Neuronal stem cell (in vitro differentiated cells): Measurements from ENCODE around the gene CPSF4L.
A peak's percentile ranks its signal among the peaks of the same experiment; 100 is the strongest.

ENCODE experiments used
- DNase-seq: peaks from one replicate; pipeline ENCODE4 v3.0.0-alpha.2; 2013; ENCODE audit warnings: low spot score
- H2AFZ ChIP-seq: one replicate; pipeline ENCODE4 v1.6.1; 2013; ENCODE audit warnings: mild to moderate bottlenecking, low read length, inconsistent platforms
- H2AK5ac ChIP-seq: 2 replicates; pipeline ENCODE4 v1.6.1; 2013; ENCODE audit warnings: low read depth, mild to moderate bottlenecking, inconsistent platforms, low read length, moderate library complexity, mixed read lengths
- H2BK120ac ChIP-seq: 2 replicates; pipeline ENCODE4 v1.6.1; 2013; ENCODE audit warnings: low read depth, mild to moderate bottlenecking, inconsistent platforms, low read length, moderate library complexity, mixed read lengths
- H2BK12ac ChIP-seq: one replicate; pipeline ENCODE4 v1.6.1; 2013; ENCODE audit warnings: low read length, inconsistent platforms
- H2BK15ac ChIP-seq: 2 replicates; pipeline ENCODE4 v1.6.1; 2013; ENCODE audit warnings: mild to moderate bottlenecking, low read length, inconsistent platforms, mixed read lengths
- H2BK5ac ChIP-seq: one replicate; pipeline ENCODE4 v1.6.1; 2013; ENCODE audit warnings: inconsistent platforms, mild to moderate bottlenecking, low read length, moderate library complexity
- H3K14ac ChIP-seq: one replicate; pipeline ENCODE4 v1.6.1; 2013; ENCODE audit warnings: low read length, inconsistent platforms
- H3K18ac ChIP-seq: 2 replicates; pipeline ENCODE4 v1.6.1; 2013; ENCODE audit warnings: low read length, inconsistent platforms
- H3K23ac ChIP-seq: 2 replicates; pipeline ENCODE4 v1.6.1; 2013; ENCODE audit warnings: low read depth, mild to moderate bottlenecking, mixed read lengths, low read length, inconsistent platforms; ENCODE audit not compliant: poor library complexity
- H3K27ac ChIP-seq: replicated peaks from 3 replicates; pipeline ENCODE4 v1.5.1; 2013; ENCODE audit warnings: low read length, inconsistent platforms
- H3K27me3 ChIP-seq, 3 experiments: 2 replicates each; pipeline ENCODE4 v1.6.1; 2013; ENCODE audit warnings: low read length in 3 of 3, mild to moderate bottlenecking in 2 of 3, inconsistent platforms in 1 of 3, low read depth in 1 of 3, mixed read lengths in 1 of 3, moderate library complexity in 1 of 3; ENCODE audit not compliant: control insufficient read depth in 3 of 3, insufficient read depth in 3 of 3
- H3K36me3 ChIP-seq, 2 donors: replicated peaks in 1 of 2; 2 replicates each; pipeline ENCODE4 v1.6.1; 2013; ENCODE audit warnings: low read length in 2 of 2; ENCODE audit not compliant: control insufficient read depth in 2 of 2, insufficient read depth in 2 of 2
- H3K4ac ChIP-seq: 2 replicates; pipeline ENCODE4 v1.6.1; 2013; ENCODE audit warnings: inconsistent platforms, mild to moderate bottlenecking, low read length, moderate library complexity
- H3K4me1 ChIP-seq, 2 donors: 1 replicate in 1 of 2; 2 replicates in 1 of 2; pipeline ENCODE4 v1.6.1; 2013; ENCODE audit warnings: low read length in 2 of 2, low read depth in 1 of 2; ENCODE audit not compliant: control insufficient read depth in 2 of 2, insufficient read depth in 1 of 2
- H3K4me2 ChIP-seq: one replicate; pipeline ENCODE4 v1.6.1; 2013; ENCODE audit warnings: mild to moderate bottlenecking, low read length, inconsistent platforms; ENCODE audit not compliant: insufficient read depth, poor library complexity, severe bottlenecking
- H3K4me3 ChIP-seq, 2 donors: 2 replicates each; pipeline ENCODE4 v1.5.1; 2013; ENCODE audit warnings: low read length in 2 of 2, mild to moderate bottlenecking in 2 of 2, inconsistent platforms in 1 of 2, moderate library complexity in 1 of 2
- H3K79me1 ChIP-seq: one replicate; pipeline ENCODE4 v1.6.1; 2013; ENCODE audit warnings: low read depth, mild to moderate bottlenecking, inconsistent platforms, low read length, moderate library complexity
- H3K9ac ChIP-seq: one replicate; pipeline ENCODE4 v1.6.1; 2013; ENCODE audit warnings: mild to moderate bottlenecking, low read depth, low read length, inconsistent platforms; ENCODE audit not compliant: poor library complexity
- H3K9me3 ChIP-seq, 2 donors: replicated peaks in 1 of 2; 2 replicates each; pipeline versions ENCODE3 to v1.6.1; 2013; ENCODE audit warnings: low read length in 2 of 2, mild to moderate bottlenecking in 2 of 2, inconsistent platforms in 1 of 2, low read depth in 1 of 2, mixed read lengths in 1 of 2, moderate library complexity in 1 of 2; ENCODE audit not compliant: control insufficient read depth in 2 of 2, insufficient read depth in 1 of 2
- H4K8ac ChIP-seq: one replicate; pipeline ENCODE4 v1.6.1; 2013; ENCODE audit warnings: low read depth, mild to moderate bottlenecking, inconsistent platforms, low read length, moderate library complexity
- H4K91ac ChIP-seq: one replicate; pipeline ENCODE4 v1.6.1; 2013; ENCODE audit warnings: low read length, low read depth, mild to moderate bottlenecking, inconsistent platforms; ENCODE audit not compliant: poor library complexity
- WGBS, 2 donors: extraction: QIAGEN DNeasy Blood & Tissue Kit; methylation state at CpG; one replicate each; pipeline ENCODE4 v1.1.7; 2013; ENCODE audit warnings: missing lambda C conversion rate in 2 of 2, mixed read lengths in 1 of 2; ENCODE audit not compliant: insufficient read length in 2 of 2, insufficient replicate concordance in 1 of 2; ENCODE audit errors: extremely low coverage in 2 of 2; 5-methylcytosine and 5-hydroxymethylcytosine counted together

Gene CPSF4L

DNA sequence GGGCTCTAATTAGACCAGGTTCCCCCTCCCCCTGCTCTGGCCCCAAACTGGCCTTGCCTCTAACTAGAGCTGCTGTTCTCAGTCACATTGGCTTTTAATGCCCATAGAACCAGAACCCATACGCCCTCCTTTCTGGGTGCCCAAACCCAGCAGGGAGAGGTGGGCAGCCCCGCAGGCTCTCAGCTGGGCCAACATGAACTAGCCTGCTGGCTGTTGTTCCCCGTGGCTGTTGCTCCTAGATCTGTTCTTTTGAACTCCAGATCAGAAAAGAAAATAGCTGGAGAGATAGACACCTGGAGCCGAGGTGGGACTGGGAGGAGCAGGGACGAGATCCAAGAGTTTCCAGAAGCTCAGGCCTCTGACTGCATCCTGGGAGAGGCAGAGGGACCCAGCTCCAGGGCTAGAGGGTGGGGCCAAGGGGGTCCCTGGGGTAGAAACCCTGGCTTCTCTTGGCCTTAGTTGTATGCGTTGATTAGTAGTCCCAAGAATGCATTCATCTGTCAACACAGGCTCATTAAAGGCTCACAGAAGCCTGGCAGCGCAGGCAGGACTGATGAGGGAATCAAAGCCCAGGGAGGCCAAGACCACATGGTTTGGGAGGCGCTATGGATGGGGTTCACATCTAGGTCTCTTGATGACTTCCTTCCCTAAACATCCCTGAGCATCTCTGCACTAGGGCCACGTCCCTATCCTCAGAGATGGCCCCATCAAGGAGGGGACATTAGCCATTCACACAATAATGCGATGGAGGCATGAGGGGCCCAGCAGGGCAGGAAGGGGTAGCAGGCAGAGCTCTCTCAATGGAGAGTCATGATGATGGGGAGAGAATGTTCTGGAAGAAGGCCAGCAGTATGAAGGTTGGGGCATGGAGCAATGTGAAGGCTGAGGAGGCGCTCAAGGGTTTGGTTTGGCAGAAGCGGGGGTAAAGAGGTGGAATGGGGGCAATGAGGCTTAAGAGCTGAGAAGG is 1.3 kb upstream of the CPSF4L start:
- Histone ChIP-seq H4K8ac (no peak overlapping the region), H3K14ac (no peak overlapping the region), H3K9ac (no peak overlapping the region), H2AK5ac (peak overlapping the region; percentile 79), H2BK5ac (no peak overlapping the region), H4K91ac (no peak overlapping the region), H2AFZ (peak overlapping the region; percentile 95), H3K4me3 (no peak overlapping the region), H3K79me1 (no peaks in the 10 kb centered on the region), H3K4me1 (peaks cover 23 to 26% of the 10 kb centered on the region in 2 donors), H3K27me3 (no peaks in the 10 kb centered on the region), H3K23ac (no peak overlapping the region), H3K18ac (peak overlapping the region; percentile 84), H2BK12ac (peak overlapping the region; percentile 85), H3K36me3 (no peaks in the 10 kb centered on the region), H2BK120ac (no peak overlapping the region), H3K4ac (no peak overlapping the region), H3K4me2 (peak overlapping the region; percentile 48), H2BK15ac (peak overlapping the region; percentile 75), H3K9me3 (no peaks in the 10 kb centered on the region), H3K27ac (no peak overlapping the region)
- DNase-seq = no peak
- no CpG with 5 or more reads among the region's 12 CpGs for WGBS, 2 donors

DNA sequence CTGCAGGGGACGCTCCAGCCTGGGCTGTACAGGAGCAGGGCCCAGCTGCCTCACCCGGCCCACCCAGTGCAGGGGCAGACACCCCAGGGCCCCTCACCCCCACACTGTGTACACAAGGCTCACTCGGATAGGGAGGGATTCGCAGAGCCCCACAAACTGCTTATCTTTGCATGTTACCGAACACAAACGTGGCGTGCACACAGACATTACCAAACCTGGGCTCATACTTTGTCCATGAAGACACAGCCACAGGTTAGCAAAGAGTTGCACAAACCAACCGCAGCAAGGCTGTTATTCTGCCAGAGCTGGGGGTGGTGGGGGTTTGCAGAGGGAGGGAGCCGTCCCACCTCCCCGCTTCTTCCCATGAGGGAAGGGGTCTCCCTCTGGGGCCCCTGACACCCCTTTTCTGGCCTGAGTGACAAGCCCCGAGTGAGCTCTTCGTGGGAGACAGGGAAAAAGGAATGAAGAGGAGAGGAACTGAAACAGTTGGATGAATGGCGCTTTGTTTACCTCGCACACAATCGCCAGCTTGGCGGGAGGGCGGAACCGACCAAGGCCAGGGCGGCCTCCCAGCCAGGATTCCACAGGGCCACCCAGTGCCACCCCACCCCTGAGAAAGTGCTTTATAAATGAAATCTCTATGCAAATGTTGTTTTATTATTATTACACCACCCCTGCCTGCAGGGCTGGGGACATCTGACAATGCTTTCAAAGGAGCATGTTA is 434 bp upstream of the CPSF4L start:
- Histone ChIP-seq H4K91ac (no peak overlapping the region), H3K4ac (peak overlapping the region; percentile 85), H3K79me1 (no peaks in the 10 kb centered on the region), H3K4me2 (peak overlapping the region; percentile 48), H2BK12ac (peak overlapping the region; percentile 98), H3K9me3 (no peaks in the 10 kb centered on the region), H3K9ac (peak overlapping the region; percentile 63), H2BK5ac (peak overlapping the region; percentile 62), H3K4me1 (peaks cover 20 to 21% of the 10 kb centered on the region in 2 donors), H3K23ac (no peak overlapping the region), H3K27ac (no peak overlapping the region), H3K18ac (peak overlapping the region; percentile 97), H2AFZ (peak overlapping the region; percentile 95), H2BK15ac (peak overlapping the region; percentile 90), H3K36me3 (no peaks in the 10 kb centered on the region), H2BK120ac (peak overlapping the region; percentile 95), H4K8ac (no peak overlapping the region), H2AK5ac (peak overlapping the region; percentile 59), H3K14ac (peak overlapping the region; percentile 96), H3K4me3 (no peak overlapping the region), H3K27me3 (no peaks in the 10 kb centered on the region)
- peak; percentile 47 for DNase-seq
- WGBS, 2 donors = no CpG with 5 or more reads among the region's 19 CpGs

DNA sequence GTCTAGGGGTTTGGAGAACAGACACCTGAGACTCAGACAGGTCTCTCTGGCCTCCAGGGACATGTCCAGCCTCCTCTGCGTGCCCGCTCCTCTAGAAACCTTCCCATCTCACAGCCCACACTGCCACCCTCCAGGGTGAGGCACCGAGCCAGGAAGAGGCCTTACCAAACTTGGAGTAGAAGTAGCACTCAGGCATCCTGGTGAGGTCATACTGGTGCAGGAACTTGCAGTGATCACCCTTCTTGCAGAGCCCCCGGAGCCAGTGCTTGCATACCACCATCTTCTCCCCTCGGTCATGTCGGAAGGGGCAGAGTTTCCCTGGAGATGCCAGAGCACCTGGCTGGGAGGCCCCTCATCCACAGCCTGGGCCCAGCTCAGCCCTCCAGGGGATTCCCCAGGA is 4.2 kb downstream of the CPSF4L start:
- no peak overlapping the region for H3K9ac ChIP-seq
- H3K18ac ChIP-seq = peak overlapping the region; percentile 61
- H3K23ac ChIP-seq = no peak overlapping the region
- no peak overlapping the region for H3K14ac ChIP-seq
- H2AK5ac ChIP-seq = peak overlapping the region; percentile 20
- no peak overlapping the region for H2BK12ac ChIP-seq
- H3K4me3 ChIP-seq = no peak overlapping the region
- no peak overlapping the region for H3K4me2 ChIP-seq
- H3K9me3 ChIP-seq = no peaks in the 10 kb centered on the region
- no CpG with 5 or more reads among the region's 6 CpGs for WGBS, 2 donors
- no peak overlapping the region for H3K27ac ChIP-seq
- no peaks in the 10 kb centered on the region for H3K79me1 ChIP-seq
- no peak overlapping the region for H2BK15ac ChIP-seq
- no peak overlapping the region for H4K8ac ChIP-seq
- DNase-seq = no peak
- no peak overlapping the region for H3K4ac ChIP-seq
- no peak overlapping the region for H2BK5ac ChIP-seq
- H3K36me3 ChIP-seq = no peaks in the 10 kb centered on the region
- H2BK120ac ChIP-seq = no peak overlapping the region
- no peak overlapping the region for H2AFZ ChIP-seq
- H4K91ac ChIP-seq = no peak overlapping the region
- peaks cover 10 to 11% of the 10 kb centered on the region in 2 donors for H3K4me1 ChIP-seq
- H3K27me3 ChIP-seq = no peaks in the 10 kb centered on the region

DNA sequence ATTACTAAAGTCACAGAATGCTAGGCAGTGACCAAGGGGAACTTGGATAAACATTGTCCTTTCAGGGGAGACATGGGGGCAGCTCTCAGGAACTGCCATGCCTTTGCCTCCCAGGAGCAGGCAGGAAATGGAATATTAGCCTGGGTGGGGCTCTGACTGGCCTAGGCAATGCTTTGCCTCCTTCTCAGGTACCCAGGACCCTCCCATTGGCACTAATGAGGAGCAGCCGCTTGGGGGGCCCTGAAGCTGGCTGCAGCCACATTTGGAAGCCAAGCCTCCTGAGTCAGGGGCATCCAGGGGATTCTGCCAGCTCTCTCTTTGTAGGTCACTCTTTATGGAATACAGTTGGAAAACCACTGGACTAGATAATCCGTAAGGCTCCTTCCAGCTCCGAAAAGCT is 5.5 kb downstream of the CPSF4L start:
- no peaks in the 10 kb centered on the region for H3K79me1 ChIP-seq
- H3K9me3 ChIP-seq = no peaks in the 10 kb centered on the region
- H3K14ac ChIP-seq = no peak overlapping the region
- H3K27me3 ChIP-seq = no peaks in the 10 kb centered on the region
- peak overlapping the region; percentile 81 for H3K18ac ChIP-seq
- no peak overlapping the region for H3K23ac ChIP-seq
- no peak overlapping the region for H4K8ac ChIP-seq
- H3K4me2 ChIP-seq = no peak overlapping the region
- no peak overlapping the region for H3K9ac ChIP-seq
- H2BK15ac ChIP-seq = no peak overlapping the region
- no peak overlapping the region for H2BK5ac ChIP-seq
- H3K27ac ChIP-seq = no peak overlapping the region
- no peak overlapping the region for H3K4me3 ChIP-seq
- DNase-seq = no peak
- H2AK5ac ChIP-seq = no peak overlapping the region
- H3K4me1 ChIP-seq = peaks cover under 1 to 2% of the 10 kb centered on the region in 2 donors
- WGBS, 2 donors = no CpG with 5 or more reads among the region's 3 CpGs
- no peaks in the 10 kb centered on the region for H3K36me3 ChIP-seq
- no peak overlapping the region for H2AFZ ChIP-seq
- no peak overlapping the region for H4K91ac ChIP-seq
- no peak overlapping the region for H2BK120ac ChIP-seq
- H3K4ac ChIP-seq = no peak overlapping the region
- H2BK12ac ChIP-seq = no peak overlapping the region
